Breast epithelium (tissue), 3 donors: ENCODE data around the gene NOD1. TPM values are rescaled to one million over a fixed set of nuclear protein-coding genes. Genes with fewer than 3 reads are reported as not detected.

Experiments
- total RNA-seq, 3 donors: library from RNA; depleted of rRNA; stranded (reverse); fragments of >200 nt; gene quantifications; one replicate each; pipeline ENCODE4 v1.1.0, GENCODE V29; 2016

Gene NOD1
- total RNA-seq, 3 donors from 2014 or later: 11.2 to 34.4 (median 21.4) TPM

Other genes starting within 250 kb of the NOD1 start
- gene ZNRF2, start 194.2 kb downstream of the NOD1 start, total RNA-seq: 10 to 100 TPM; 18.9 to 56.8 (median 30.5) TPM
- gene GGCT, start 26.0 kb upstream of the NOD1 start, total RNA-seq: 10 to 100 TPM; 25.3 to 59.6 (median 44.6) TPM
- 10 to 100 TPM; 50.9 to 66.9 (median 56.8) TPM for gene GARS1, start 116.1 kb upstream of the NOD1 start, total RNA-seq
- under 1 TPM; under 0.01 to 0.16 (median 0.15) TPM for gene CRHR2, start 203.7 kb upstream of the NOD1 start, total RNA-seq